ENCODE results near the gene ASS1.

- TF ChIP-seq ZNF133 (tag by site-specific recombination; IDR thresholded peaks at IDR 0.05): no peak
- no peak for TF ChIP-seq ZBTB17 (tag by site-specific recombination; IDR thresholded peaks at IDR 0.05)
- no peak for TF ChIP-seq ZNF530 (tag by site-specific recombination; IDR thresholded peaks at IDR 0.05; ENCODE audit: low read depth)
- TF ChIP-seq, protein P1, sequence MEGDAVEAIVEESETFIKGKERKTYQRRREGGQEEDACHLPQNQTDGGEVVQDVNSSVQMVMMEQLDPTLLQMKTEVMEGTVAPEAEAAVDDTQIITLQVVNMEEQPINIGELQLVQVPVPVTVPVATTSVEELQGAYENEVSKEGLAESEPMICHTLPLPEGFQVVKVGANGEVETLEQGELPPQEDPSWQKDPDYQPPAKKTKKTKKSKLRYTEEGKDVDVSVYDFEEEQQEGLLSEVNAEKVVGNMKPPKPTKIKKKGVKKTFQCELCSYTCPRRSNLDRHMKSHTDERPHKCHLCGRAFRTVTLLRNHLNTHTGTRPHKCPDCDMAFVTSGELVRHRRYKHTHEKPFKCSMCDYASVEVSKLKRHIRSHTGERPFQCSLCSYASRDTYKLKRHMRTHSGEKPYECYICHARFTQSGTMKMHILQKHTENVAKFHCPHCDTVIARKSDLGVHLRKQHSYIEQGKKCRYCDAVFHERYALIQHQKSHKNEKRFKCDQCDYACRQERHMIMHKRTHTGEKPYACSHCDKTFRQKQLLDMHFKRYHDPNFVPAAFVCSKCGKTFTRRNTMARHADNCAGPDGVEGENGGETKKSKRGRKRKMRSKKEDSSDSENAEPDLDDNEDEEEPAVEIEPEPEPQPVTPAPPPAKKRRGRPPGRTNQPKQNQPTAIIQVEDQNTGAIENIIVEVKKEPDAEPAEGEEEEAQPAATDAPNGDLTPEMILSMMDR (tag by site-specific recombination; IDR thresholded peaks at IDR 0.05): no peak
Observed at GRCh38 chr9:130486103-130486502, 41.3 kb downstream of the ASS1 start.
